ENCODE measurements around the gene TTC12. TPM values are rescaled to one million over a fixed set of nuclear protein-coding genes. Genes with fewer than 3 reads are reported as not detected.

TTC12 gene
- total RNA-seq: 7.8 and 9.8 TPM in 2 replicates

DNA sequence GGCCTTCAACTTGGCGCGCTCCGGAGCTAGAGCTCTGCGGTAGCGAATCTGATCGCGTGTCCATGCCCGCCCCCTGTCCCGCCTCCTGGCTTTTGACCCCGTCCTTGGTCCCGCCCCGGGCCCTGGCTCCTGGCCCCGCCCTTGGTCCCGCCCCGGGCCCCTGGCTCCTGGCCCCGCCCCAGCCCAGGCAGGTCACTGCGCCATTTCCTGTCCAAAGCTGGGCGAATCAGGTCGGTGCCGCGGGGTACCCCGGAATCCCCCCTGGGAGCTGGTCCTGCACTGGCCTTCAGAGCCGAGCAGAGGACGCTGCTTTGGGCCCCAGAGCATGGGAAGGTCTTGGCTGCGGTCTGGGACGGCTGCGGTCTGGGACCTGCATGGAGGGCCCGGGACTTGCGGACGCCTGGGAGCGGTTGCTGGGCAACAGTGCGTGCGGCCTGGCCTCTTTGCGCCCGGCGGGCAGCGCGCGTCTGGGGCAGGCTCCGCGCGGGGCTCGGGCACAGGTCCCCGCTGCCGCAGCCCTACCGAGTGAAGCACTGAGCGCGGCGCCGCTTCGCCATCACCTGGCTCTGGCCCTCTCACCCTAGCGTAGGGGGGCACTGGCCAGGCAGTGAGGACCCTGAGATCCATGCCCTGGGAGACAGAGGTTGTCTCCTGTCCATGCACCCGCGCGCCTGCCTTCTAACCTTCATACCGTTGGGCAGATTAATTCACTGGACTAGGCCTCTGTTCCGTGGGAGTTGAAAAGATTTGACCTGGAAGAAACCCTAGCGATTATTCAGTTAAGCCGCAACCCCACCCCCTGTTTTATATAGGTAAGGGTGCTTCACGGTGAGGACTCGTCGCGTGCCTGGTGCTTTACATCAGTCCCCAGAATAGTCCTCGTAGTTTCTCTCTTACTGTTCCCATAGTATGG is at the start of gene TTC12:
TSS of gene TTC12 (plus strand) at position 195 of the 913 bp plus-strand sequence. CDS start 1,675 bp downstream, outside the sequence.
- intact Hi-C loops (cut with micrococcal nuclease): loop anchor here (1.0 to 10.0 kb wide), 6 partner anchors 273 to 1437 kb away; partner anchors contain the start of genes C11orf71, CFAP68, FDXACB1 and PTS

DNA sequence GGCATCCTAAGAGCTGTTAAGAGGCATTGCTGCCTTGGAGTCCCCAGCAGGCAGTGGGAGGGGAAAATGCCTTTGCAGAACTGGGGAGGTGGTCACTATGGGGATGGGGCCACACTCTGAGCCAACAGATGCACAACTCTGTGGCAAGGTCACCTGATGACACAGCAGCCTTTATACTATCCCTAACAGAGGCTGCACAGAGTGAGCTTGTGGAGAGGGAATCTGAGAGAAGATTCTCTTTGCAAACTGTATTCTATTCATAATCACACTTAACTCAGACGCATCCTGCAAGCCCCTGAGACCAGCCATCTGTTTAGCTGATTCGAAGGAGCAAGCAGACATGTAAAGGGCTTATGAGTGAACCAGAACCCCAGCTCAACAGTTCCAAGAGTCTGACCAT is 49.0 kb upstream of the TTC12 start:
- intact Hi-C loops (cut with micrococcal nuclease): no loop called here

DNA sequence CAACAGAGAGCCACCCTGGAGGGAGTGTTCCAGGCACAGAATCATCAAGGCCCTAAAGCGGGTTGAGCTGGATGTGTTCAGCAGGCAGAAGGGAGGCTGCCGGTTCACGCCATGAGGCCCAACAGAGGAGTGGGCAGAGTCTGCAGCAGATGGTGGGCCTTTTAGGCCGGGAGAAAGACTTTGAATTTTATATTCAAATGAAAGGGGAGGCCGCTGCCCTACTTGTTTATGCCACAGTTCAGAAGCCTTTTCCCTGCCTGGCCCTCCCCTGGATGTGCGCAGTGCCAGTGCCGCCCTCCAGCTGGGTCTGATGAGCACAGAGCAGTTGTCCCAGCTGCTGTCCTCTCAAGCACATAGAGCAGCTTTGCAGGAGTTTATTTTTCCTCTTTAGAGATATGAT is 46.9 kb upstream of the TTC12 start:
- intact Hi-C loops (cut with micrococcal nuclease): no loop called here

DNA sequence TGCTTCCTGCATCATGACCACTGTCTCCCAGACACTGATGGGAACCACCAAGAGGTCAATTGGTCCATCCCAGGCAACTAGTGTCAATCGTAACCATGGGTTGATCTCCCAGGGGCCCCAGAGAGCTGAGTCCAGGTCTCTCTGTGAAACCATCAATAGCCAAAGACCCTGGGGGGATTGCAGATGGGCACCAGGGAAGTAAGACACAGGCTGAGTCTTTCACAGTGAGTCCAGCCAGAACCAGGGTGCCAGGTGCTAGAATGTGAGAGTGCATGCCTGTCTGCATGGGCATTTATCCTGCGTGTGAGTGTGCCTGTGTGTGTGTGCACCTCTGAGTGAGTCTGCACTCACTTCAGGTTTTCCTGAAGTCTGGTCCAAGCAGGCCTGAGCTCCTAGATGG is 45.3 kb upstream of the TTC12 start:
- intact Hi-C loops (cut with micrococcal nuclease): no loop called here

- intact Hi-C loops (cut with micrococcal nuclease): no loop called here
Observed at GRCh38 chr11:113269636-113270035, 44.7 kb upstream of the TTC12 start.

- intact Hi-C loops (cut with micrococcal nuclease): no loop called here
Observed at GRCh38 chr11:113270080-113270479, 44.3 kb upstream of the TTC12 start.

DNA sequence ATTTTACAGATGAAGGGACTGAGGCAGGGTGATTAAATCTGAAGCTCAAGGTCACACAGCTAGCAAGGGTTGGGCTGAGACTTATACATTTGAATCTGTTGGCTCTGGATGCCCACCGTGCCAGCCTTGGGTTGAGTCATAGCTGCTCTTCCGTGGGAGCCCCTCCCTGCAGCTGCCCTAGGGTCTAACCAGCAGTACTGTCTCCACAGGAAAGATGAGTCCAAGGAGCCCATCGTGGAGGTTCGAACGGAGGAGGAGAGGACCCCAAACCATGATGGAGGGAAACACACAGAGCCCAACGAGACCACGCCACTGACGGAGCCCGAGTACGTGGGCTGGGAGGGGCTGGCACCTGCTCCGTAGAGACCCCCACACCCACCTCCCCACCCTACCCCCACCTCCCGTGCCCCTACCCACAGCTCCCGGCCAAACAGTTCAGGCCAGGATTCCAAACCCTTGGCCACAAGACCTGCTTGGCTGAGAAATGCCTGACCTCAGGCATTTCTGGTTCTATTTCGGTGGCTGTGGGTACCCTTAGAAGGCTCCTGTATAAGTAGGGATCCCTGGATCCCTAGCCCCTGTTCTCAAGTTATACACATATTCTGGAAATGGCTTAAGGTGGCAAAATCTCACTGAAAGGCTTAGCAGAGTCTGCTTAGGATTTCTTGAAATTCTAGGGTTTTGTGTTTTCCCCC is 42.7 kb upstream of the TTC12 start:
- intact Hi-C loops (cut with micrococcal nuclease): no loop called here

GRCh38 chr11:113272281-113272680 is 42.1 kb upstream of the TTC12 start:
- intact Hi-C loops (cut with micrococcal nuclease): no loop called here

- intact Hi-C loops (cut with micrococcal nuclease): no loop called here
Observed at GRCh38 chr11:113272927-113273615, 41.3 kb upstream of the TTC12 start.

GRCh38 chr11:113273720-113274119 is 40.7 kb upstream of the TTC12 start:
- intact Hi-C loops (cut with micrococcal nuclease): no loop called here

DNA sequence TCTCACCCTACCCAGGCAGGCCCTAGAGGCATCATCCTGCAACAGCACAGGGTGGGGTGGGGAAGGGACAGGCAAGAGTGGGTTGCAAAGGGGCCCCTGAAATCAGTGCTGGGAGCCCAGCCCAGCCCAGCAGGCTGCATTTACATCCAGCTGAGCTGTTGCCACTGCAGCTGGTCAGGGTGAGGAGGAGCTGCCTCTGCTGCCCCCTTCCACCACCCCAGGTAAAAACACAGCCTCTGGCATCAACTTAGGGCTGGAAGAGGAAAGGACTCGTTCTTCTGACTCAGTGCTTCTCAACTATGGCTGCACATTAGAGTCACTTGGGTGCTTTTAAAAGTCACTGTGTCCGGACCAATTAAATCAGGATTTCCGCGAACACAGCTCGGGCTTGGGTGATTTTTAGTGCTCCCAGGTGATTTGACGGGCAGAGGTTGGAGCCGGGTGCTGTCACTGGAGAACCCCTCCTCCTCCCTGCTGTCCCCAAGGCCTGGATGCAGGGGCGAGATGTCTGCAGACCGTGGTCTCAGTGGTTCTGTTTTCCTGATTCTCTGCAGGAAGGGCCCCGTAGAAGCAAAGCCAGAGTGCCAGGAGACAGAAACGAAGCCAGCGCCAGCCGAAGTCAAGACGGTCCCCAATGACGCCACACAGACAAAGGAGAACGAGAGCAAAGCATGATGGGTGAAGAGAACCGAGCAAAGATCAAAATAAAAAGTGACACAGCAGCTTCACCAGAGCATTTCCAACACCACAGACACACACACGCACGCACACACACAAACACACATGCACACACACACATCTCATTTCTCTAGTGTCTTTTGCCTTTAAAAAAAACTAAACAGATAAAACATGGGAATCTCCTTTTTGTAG is 39.4 kb upstream of the TTC12 start:
- intact Hi-C loops (cut with micrococcal nuclease): no loop called here

GRCh38 chr11:113275602-113276001 is 38.8 kb upstream of the TTC12 start:
- intact Hi-C loops (cut with micrococcal nuclease): no loop called here

GRCh38 chr11:113276466-113276865 is 37.9 kb upstream of the TTC12 start:
- intact Hi-C loops (cut with micrococcal nuclease): no loop called here

- intact Hi-C loops (cut with micrococcal nuclease): no loop called here
Observed at GRCh38 chr11:113277907-113278306, 36.5 kb upstream of the TTC12 start.

GRCh38 chr11:113278481-113278880 is 35.9 kb upstream of the TTC12 start:
- intact Hi-C loops (cut with micrococcal nuclease): no loop called here

DNA sequence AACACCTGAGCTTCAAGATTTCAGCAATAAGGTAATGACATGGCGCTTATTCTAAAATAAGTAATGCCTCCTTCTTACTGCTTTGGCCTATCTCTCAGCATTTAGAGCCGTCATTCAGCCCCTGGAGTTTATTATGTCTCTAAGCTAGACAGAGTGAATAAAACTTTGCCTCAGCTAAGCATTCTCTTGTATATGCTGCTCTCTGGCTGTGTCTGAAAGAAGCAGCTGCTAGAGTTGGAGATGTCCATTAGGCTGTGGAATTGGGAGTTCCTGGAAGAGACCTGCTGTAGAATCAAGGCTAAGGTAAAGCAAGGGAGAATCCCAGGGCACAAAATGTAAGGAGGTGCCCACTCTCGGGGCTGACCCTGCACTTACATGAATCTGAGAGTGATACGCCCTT is 35.5 kb upstream of the TTC12 start:
- intact Hi-C loops (cut with micrococcal nuclease): no loop called here

DNA sequence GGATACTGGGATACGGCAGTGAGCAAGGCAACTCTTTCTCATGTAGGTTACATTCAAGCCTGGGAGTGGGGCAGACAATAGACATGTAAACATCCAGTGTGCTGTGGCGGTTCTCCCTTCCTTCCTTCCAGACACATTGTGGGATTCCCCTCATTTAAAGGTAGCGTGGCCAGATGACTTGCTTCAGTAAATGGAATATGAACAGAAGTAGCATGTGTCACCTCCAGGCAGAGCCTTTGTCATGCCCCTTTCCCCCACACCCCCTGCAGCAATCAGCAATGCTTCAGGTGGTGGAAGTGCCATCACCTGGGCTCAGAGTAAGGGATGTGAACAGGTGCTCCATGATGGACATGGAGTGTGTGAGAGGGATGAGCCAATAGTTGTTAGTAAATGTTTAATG is 34.8 kb upstream of the TTC12 start:
- intact Hi-C loops (cut with micrococcal nuclease): no loop called here

DNA sequence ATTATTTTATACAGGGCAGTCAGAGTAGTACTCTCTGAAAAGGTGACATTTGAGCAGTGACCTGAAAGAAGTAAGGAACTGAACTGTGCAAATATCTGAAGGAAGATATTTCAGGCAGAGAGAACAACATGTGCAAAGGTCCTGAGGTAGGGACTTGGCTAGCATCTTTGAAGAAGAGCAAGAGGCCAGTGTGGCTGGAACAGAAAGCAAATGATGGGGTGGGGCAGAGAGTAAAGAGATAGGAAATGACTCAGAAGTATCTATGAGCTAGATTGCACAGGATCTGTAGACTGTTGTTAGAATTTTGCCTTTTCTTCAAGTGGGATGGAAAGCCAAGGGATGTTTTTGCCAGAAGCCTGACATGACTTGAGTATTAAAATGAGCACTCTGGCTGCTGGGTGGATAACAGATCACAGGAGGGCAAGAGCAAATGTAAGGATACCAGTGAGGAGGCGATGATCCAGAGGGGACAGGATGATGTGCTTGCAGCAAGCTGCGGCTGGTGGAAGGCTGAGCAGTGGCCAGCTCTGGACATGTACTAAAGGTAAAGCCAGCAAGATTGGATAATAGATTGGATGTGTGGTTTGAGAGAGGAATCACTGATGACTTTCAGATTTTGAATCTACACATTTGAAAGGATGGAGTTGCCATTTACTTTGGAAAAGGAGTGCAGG is 33.2 kb upstream of the TTC12 start:
- intact Hi-C loops (cut with micrococcal nuclease): no loop called here

- intact Hi-C loops (cut with micrococcal nuclease): no loop called here
Observed at GRCh38 chr11:113282898-113283437, 31.4 kb upstream of the TTC12 start.

DNA sequence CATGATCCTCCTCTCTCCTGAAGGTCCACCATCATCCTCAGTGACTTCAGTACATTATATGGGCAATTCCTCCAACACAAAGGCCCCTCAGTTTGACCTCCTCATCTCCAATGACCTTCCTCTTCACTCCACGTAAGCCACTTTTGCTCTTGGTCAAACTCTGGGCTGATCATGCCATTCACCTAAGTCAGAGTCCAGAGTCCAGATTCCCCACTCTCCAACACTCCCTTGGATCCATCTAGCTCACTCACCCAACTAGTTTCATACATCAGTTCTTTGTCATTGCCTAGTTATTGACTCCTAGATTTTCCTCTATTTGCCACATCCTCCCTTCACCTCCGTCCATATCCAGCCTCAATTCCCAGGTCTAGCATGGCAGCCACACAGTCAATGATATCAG is 30.5 kb upstream of the TTC12 start:
- intact Hi-C loops (cut with micrococcal nuclease): no loop called here
